Activated CD8-positive, alpha-beta memory T cell treated with anti-CD3 and anti-CD28 coated beads, Interleukin-2, amount 50 U/mL, for 4 hours (primary cell): ENCODE measurements around the gene CXCL1.

Experiments used
- DNase-seq: peaks from one replicate; pipeline ENCODE4 v3.0.0-alpha.2; 2020

CXCL1 gene

GRCh38 chr4:73869130-73870055 is at the start of gene CXCL1:
TSS of gene CXCL1 (plus strand) at chr4:73869393. CDS start at chr4:73869471, 78 bp downstream.
- no peak for DNase-seq

DNA sequence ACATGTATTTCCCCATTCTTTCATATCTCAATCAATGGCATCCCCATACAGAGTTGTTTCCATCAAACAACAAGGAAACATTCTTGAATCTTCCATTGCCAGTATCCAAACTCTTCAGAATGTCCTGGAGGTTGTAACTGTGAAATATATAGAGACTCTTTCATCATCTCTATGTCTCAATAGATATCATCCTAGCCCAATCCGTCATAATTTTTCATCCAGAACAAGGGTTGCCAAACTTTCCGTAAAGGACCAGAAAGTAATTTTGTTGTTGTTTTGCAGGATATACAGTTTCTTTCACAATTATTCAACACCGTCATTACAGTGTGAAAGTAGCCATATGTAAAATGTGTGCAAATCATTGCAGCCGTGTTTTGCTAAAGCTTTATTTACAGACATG is 47.9 kb upstream of the CXCL1 start:
- DNase-seq: no peak

DNA sequence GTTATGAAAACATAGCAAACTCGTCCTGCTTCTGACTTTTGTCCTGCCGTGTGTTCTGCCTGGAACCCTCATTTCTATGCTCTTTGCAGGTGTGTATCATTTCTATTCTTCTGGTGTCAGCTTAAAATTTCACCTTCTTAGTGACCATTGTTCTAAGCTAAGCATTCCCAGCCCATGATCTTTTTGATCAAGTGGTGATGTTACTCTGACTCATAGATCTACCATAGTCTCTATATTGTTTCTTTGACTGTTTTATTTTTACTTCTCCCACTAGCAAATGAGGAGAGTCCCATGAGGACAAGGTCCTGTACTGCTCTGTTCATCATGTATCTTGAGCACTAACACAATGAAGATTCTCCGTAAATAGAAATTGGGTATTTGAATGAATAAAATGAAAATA is 46.8 kb upstream of the CXCL1 start:
- DNase-seq: no peak

- DNase-seq: no peak
These were observed 46.2 kb upstream of the CXCL1 start for GRCh38 chr4:73822812-73823504.

- no peak for DNase-seq
These were observed 45.4 kb upstream of the CXCL1 start for GRCh38 chr4:73823760-73824159.

- no peak for DNase-seq
These were observed 40.2 kb upstream of the CXCL1 start for GRCh38 chr4:73828956-73829355.

DNA sequence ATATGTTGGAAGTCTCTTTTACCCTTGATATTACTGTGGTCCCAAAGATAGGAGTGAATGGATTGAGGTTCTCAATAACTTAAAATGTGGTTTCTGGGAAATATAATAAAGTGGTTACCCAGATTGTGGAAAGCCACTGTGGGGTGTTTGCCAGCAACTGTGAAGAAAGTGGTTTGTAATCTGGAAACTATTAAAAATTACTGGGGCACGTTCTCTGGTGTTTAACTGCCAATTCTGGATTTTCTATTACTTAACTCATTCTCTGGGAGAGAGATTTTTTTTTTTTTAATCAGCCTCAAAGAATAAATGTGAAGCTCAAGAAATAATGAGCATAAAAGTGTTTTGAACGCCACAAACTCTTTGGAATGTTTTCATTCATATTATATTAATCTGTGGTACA is 37.6 kb upstream of the CXCL1 start:
- DNase-seq: no peak

GRCh38 chr4:73832651-73833237 is 36.4 kb upstream of the CXCL1 start:
- no peak for DNase-seq

GRCh38 chr4:73836373-73837279 is 32.6 kb upstream of the CXCL1 start, which contains the start of gene CXCL6:
TSS of gene CXCL6 (plus strand) at chr4:73836678. CDS start at chr4:73836751, 73 bp downstream.
- DNase-seq: no peak

DNA sequence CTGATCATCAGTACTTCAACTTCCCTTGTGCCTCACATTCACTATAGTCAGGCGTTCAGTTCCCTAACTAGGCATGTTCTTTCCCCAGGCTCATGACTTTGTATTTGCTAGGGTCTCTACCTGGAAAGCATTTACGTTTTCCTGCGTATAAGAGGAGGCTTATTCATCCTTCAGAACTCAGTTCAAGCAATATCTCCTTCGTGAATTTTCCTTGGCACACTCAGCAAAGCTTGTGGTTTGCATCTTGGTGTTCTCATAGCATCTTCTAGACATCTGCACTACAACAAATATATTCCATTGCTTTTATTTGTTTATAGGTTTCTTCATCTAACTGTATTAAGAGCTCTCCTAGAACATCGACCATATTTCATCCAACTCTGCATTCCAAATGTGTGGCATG is 30.1 kb upstream of the CXCL1 start:
- DNase-seq: no peak

DNA sequence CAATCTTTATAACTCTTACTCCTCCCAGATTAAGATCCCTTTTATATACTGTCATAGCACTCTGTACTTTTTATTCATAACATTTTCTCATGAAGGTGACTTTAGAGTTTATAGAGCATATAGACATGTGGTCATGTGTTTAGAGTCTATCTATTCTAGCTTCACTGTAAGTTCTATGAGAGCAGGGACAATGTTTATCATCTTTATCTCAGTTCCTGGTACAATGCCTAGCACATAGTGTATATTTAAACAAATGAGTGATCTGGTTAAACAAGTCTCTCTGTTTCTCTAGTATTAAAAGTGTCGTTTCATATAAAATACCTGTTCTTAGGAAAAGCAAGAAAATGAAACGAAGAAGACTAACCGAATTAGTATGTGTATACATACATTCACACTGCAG is 29.5 kb upstream of the CXCL1 start:
- DNase-seq: no peak

- DNase-seq: no peak
These were observed 27.8 kb upstream of the CXCL1 start for GRCh38 chr4:73841243-73841925.

DNA sequence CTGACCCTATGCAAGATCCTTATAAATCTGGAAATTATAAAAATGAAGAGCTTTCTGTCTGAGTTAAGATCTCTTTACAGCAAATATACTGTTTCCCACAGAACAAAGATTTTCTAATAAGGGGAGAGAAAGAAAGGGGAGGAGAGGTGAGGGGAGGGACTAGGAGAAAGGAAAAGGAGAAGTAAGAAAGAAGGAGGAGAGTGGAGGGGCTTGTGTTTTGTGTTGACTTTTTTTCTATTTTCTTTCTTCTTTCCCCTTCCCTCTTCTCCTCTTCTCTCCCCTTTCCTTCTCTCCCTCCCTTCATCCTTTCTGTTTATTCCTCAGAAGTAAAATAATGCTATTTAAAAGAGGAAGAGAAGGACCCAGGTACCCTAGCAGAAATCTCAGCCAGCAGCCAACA is 26.5 kb upstream of the CXCL1 start:
- no peak for DNase-seq

- DNase-seq: no peak
These were observed 25.8 kb upstream of the CXCL1 start for GRCh38 chr4:73843369-73843768.

- DNase-seq: no peak
These were observed 24.8 kb upstream of the CXCL1 start for GRCh38 chr4:73844345-73844744.

- no peak for DNase-seq
These were observed 24.4 kb upstream of the CXCL1 start for GRCh38 chr4:73844806-73845205.

DNA sequence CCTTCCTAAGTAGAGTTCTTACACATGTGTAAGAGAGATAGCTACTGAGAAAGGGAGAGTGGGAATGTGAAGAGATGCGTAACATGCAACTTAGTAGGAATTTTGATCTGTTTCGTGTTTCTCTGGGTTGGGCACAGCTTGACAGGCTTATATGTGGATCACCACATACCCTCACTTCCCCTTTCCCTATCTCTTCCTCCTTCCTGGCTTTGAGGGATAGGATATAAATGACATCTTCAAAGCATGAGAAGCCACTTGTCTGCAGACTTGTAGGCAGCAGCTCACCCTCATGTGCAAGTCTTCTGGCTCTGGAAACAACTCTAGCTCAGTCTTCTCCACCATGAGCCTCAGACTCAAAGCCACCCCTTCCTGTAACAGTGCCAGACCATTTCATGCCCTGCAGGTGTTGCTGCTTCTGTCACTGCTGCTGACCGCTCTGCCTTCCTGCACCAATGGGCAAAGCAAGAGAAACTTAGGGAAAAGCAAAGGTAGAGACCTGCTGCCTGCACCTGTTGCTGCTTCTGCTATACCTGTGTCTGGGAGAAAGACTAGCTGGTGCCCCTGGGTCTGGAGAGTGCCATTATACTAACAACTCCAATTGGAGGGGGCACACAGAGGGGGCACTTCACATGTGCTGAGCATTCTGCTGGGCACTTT is 21.5 kb upstream of the CXCL1 start:
- DNase-seq: no peak

GRCh38 chr4:73848183-73848777 is 20.9 kb upstream of the CXCL1 start:
- DNase-seq: no peak

- no peak for DNase-seq
These were observed 18.8 kb upstream of the CXCL1 start for GRCh38 chr4:73850261-73850970.

DNA sequence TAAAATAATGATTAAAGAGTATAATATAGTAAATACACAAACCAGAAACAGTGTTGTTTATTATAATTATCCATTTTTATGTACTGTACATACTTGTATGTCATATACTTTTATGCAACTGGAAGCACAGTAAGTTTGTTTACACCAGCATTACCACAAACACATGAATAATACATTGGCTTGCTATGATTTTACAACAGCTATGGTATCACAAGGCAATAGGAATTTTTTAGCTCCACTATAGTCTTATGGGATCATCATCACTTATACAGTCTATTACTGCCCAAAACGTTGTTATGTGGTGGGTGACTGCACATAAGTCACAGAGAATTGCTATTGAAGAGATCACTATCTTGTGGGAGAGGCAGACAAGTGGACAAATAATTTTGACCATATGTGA is 17.9 kb upstream of the CXCL1 start:
- no peak for DNase-seq
